ENCODE results near the gene SEPHS2. TPM values are rescaled to one million over a fixed set of nuclear protein-coding genes. Genes with fewer than 3 reads are reported as not detected.
A peak's percentile ranks its signal among the peaks of the same experiment; 100 is the strongest.
"Not testable (repeated sequence)": the region's sequence is repeated elsewhere in the genome, so short reads cannot be mapped to it uniquely, and the experiment has no call there.

The SEPHS2 gene
- total RNA-seq, 6 experiments from 2014 or later, result 157 to 228 (median 205) TPM

GRCh38 chr16:30472328-30472942 is 26.8 kb upstream of the SEPHS2 start, which contains the start of gene ITGAL:
Gene ITGAL (plus strand): TSS chr16:30472742. CDS start chr16:30472838, 96 bp downstream.
- H3K27me3 ChIP-seq, result no peaks in the 10 kb centered on the region
- no peaks in the 10 kb centered on the region for H3K36me3 ChIP-seq
- H3K4me1 ChIP-seq, result peaks cover 0 to 11% (median 0%) of the 10 kb centered on the region in 4 donors
- peak; percentile 80 to 86 (median 86) for DNase-seq
- intact Hi-C loops (cut with DNase I), result no loop called here
- WGBS (ENCODE audit: insufficient coverage, low coverage, low lambda C conversion rate, missing lambda C conversion rate), result 20% methylated on average over 8 of the region's 8 CpGs
- TF ChIP-seq POLR2A (IDR thresholded peaks at IDR 0.05) (no peak), CTCF (IDR thresholded peaks at IDR 0.05) (no peak)
- H3K4me3 ChIP-seq, result peak within 1 kb of the TSS; percentile 9 to 19 (median 12)
- no peaks in the 10 kb centered on the region for H3K9me3 ChIP-seq
- peak; percentile 88 to 94 (median 92) for ATAC-seq
- H3K27ac ChIP-seq, result peak within 1 kb of the TSS; percentile 44 to 65 (median 63)

GRCh38 chr16:30470632-30470995 is 24.9 kb upstream of the SEPHS2 start:
- DNase-seq, result no peak

GRCh38 chr16:30470170-30470512 is 24.5 kb upstream of the SEPHS2 start:
- no peak for DNase-seq
- 58% methylated on average over 3 of the region's 3 CpGs for WGBS (ENCODE audit: insufficient coverage, low coverage, low lambda C conversion rate, missing lambda C conversion rate)
- intact Hi-C loops (cut with DNase I), result no loop called here
- ATAC-seq, result no peak
- no peak overlapping the region for H3K4me3 ChIP-seq
- no peaks in the 10 kb centered on the region for H3K27me3 ChIP-seq
- no peak overlapping the region for H3K27ac ChIP-seq
- H3K9me3 ChIP-seq, result no peaks in the 10 kb centered on the region
- TF ChIP-seq CTCF (IDR thresholded peaks at IDR 0.05) (no peak), POLR2A (IDR thresholded peaks at IDR 0.05) (no peak)
- H3K36me3 ChIP-seq, result no peaks in the 10 kb centered on the region
- H3K4me1 ChIP-seq, result peaks cover 0 to 11% (median 0%) of the 10 kb centered on the region in 4 donors

More at GRCh38 chr16:30470632-30470995, 24.9 kb upstream of the SEPHS2 start:
- H3K27ac ChIP-seq, result no peak overlapping the region
- no peak overlapping the region for H3K4me3 ChIP-seq
- no peak for ATAC-seq
- H3K36me3 ChIP-seq, result no peaks in the 10 kb centered on the region
- H3K4me1 ChIP-seq, result peaks cover 0 to 11% (median 0%) of the 10 kb centered on the region in 4 donors
- 70% methylated on average over 7 of the region's 8 CpGs for WGBS (ENCODE audit: insufficient coverage, low coverage, low lambda C conversion rate, missing lambda C conversion rate)
- TF ChIP-seq CTCF (IDR thresholded peaks at IDR 0.05) (no peak), POLR2A (IDR thresholded peaks at IDR 0.05) (no peak)
- H3K27me3 ChIP-seq, result no peaks in the 10 kb centered on the region
- no peaks in the 10 kb centered on the region for H3K9me3 ChIP-seq
- intact Hi-C loops (cut with DNase I), result no loop called here

- no peak for DNase-seq
- no peak for TF ChIP-seq POLR2A (IDR thresholded peaks at IDR 0.05)
- TF ChIP-seq CTCF (IDR thresholded peaks at IDR 0.05), result no peak
- ATAC-seq, result no peak
These were observed 18.4 kb upstream of the SEPHS2 start for GRCh38 chr16:30464078-30464477.

GRCh38 chr16:30461426-30461825 is 15.8 kb upstream of the SEPHS2 start:
- intact Hi-C loops (cut with DNase I); H3K4me1 ChIP-seq; H3K4me3 ChIP-seq; ATAC-seq; H3K36me3 ChIP-seq; H3K9me3 ChIP-seq; DNase-seq; H3K27ac ChIP-seq; H3K27me3 ChIP-seq: not testable (repeated sequence)
- 77% methylated on average over 5 of the region's 5 CpGs for WGBS (ENCODE audit: insufficient coverage, low coverage, low lambda C conversion rate, missing lambda C conversion rate)

More at GRCh38 chr16:30464078-30464477, 18.4 kb upstream of the SEPHS2 start:
- Histone ChIP-seq H3K4me3 (no peak overlapping the region), H3K27me3 (no peaks in the 10 kb centered on the region), H3K27ac (no peak overlapping the region), H3K36me3 (no peaks in the 10 kb centered on the region), H3K9me3 (no peaks in the 10 kb centered on the region), H3K4me1 (no peaks in the 10 kb centered on the region)
- intact Hi-C loops (cut with DNase I), result no loop called here
- WGBS (ENCODE audit: insufficient coverage, low coverage, low lambda C conversion rate, missing lambda C conversion rate), result 90% methylated on average over 6 of the region's 7 CpGs

Data from right lobe of liver (tissue), 6 donors.